Parathyroid adenoma (tissue), 2 donors: ENCODE results near the gene TPD52L1.

Experiments used
- H2AFZ ChIP-seq: fragments of 300-600 bp; sonication (generic); one replicate; pipeline ENCODE4 v1.7.0; 2017; ENCODE audit warnings: antibody characterized with exemption, mild to moderate bottlenecking
- H3K27ac ChIP-seq: fragments of 300-600 bp; sonication (generic); one replicate; pipeline ENCODE4 v1.7.0; 2017
- H3K27me3 ChIP-seq: fragments of 300-600 bp; sonication (generic); one replicate; pipeline ENCODE4 v1.7.0; 2017; ENCODE audit warnings: low read length; ENCODE audit not compliant: control insufficient read depth, insufficient read depth
- H3K36me3 ChIP-seq: fragments of 300-600 bp; sonication (generic); one replicate; pipeline ENCODE4 v1.7.0; 2017; ENCODE audit warnings: low read length; ENCODE audit not compliant: control insufficient read depth, insufficient read depth
- H3K4me1 ChIP-seq: fragments of 300-600 bp; sonication (generic); one replicate; pipeline ENCODE4 v1.7.0; 2017; ENCODE audit warnings: control low read depth
- H3K4me2 ChIP-seq: fragments of 300-600 bp; sonication (generic); one replicate; pipeline ENCODE4 v1.7.0; 2017; ENCODE audit warnings: low read length
- H3K4me3 ChIP-seq: fragments of 300-600 bp; sonication (generic); one replicate; pipeline ENCODE4 v1.7.0; 2017; ENCODE audit warnings: low read depth, low read length
- H3K79me2 ChIP-seq: fragments of 300-600 bp; sonication (generic); one replicate; pipeline ENCODE4 v1.7.0; 2017; ENCODE audit warnings: control low read depth
- H3K9ac ChIP-seq: fragments of 300-600 bp; sonication (generic); one replicate; pipeline ENCODE4 v1.7.0; 2017; ENCODE audit warnings: mild to moderate bottlenecking
- H3K9me3 ChIP-seq: fragments of 300-600 bp; sonication (generic); one replicate; pipeline ENCODE4 v1.7.0; 2017; ENCODE audit warnings: low read length; ENCODE audit not compliant: control insufficient read depth
- TF ChIP-seq, protein P1 (sequence below): fragments of 300-600 bp; sonication (generic); IDR thresholded peaks from one replicate; pipeline ENCODE4 v1.7.0; 2017; ENCODE audit warnings: antibody characterized with exemption, mild to moderate bottlenecking
- donor health status: primary hyperparathyroidism.

Gene TPD52L1

GRCh38 chr6:125294925-125295324 lies 141.4 kb downstream of the TPD52L1 start:
- Histone ChIP-seq H3K9me3 (no peaks in the 10 kb centered on the region), H3K36me3 (no peaks in the 10 kb centered on the region), H3K27me3 (no peaks in the 10 kb centered on the region), H3K4me3 (no peak overlapping the region), H3K9ac (no peak overlapping the region), H2AFZ (no peak overlapping the region), H3K4me1 (peaks cover 9% of the 10 kb centered on the region), H3K27ac (no peak overlapping the region), H3K4me2 (no peak overlapping the region), H3K79me2 (peaks cover 2% of the 10 kb centered on the region)
- TF ChIP-seq, protein P1, sequence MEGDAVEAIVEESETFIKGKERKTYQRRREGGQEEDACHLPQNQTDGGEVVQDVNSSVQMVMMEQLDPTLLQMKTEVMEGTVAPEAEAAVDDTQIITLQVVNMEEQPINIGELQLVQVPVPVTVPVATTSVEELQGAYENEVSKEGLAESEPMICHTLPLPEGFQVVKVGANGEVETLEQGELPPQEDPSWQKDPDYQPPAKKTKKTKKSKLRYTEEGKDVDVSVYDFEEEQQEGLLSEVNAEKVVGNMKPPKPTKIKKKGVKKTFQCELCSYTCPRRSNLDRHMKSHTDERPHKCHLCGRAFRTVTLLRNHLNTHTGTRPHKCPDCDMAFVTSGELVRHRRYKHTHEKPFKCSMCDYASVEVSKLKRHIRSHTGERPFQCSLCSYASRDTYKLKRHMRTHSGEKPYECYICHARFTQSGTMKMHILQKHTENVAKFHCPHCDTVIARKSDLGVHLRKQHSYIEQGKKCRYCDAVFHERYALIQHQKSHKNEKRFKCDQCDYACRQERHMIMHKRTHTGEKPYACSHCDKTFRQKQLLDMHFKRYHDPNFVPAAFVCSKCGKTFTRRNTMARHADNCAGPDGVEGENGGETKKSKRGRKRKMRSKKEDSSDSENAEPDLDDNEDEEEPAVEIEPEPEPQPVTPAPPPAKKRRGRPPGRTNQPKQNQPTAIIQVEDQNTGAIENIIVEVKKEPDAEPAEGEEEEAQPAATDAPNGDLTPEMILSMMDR, result no peak

- Histone ChIP-seq H3K36me3 (no peaks in the 10 kb centered on the region), H3K27ac (no peak overlapping the region), H3K4me2 (no peak overlapping the region), H2AFZ (no peak overlapping the region), H3K9me3 (no peaks in the 10 kb centered on the region), H3K4me3 (no peak overlapping the region), H3K4me1 (peaks cover 9% of the 10 kb centered on the region), H3K9ac (no peak overlapping the region), H3K79me2 (peaks cover 2% of the 10 kb centered on the region), H3K27me3 (no peaks in the 10 kb centered on the region)
- TF ChIP-seq, protein P1, result no peak
Measured at GRCh38 chr6:125296471-125296870, 142.9 kb downstream of the TPD52L1 start.

DNA sequence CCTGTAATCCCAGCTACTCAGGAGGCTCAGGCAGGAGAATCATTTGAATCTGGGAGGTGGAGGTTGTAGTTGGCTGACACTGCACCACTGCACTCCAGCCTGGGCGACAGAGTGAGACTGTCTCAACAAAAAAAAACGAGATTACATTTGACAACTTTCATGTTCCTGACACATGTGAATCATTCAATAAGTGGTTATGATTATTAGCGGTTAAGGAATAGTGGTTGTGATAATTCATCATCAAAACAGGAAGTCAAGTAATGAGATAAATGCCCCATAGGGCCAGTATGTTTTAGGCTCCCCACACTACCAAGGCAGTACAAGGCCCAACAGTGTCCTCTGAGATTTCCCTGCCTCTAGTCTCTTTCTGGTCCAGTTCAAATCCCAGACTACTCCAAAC lies 145.7 kb downstream of the TPD52L1 start:
- Histone ChIP-seq H3K4me1 (peaks cover 9% of the 10 kb centered on the region), H3K4me3 (no peak overlapping the region), H3K4me2 (no peak overlapping the region), H3K79me2 (peaks cover 2% of the 10 kb centered on the region), H2AFZ (no peak overlapping the region), H3K36me3 (no peaks in the 10 kb centered on the region), H3K9me3 (no peaks in the 10 kb centered on the region), H3K9ac (no peak overlapping the region), H3K27ac (no peak overlapping the region), H3K27me3 (no peaks in the 10 kb centered on the region)
- TF ChIP-seq, protein P1, result no peak

DNA sequence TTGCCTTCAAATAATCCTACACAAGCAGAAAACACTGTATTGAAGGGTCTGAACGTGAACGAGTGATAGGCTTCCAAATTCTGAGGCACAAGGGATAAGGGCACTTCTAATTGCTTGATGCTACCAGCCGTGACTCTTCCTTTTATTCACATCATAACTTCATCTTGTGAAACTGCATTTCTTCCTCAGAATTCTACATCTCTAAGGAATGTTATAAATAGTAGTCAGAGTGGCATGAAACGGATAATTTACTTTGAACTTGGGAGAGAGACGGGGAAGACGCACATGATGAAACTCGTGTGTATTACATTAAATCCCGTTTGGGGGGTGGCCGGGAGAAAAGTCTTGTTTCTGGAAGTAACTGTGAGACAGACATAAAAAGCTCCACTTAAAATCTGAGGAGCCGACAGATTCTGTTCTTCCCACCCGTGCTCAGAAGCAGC lies 147.4 kb downstream of the TPD52L1 start:
- Histone ChIP-seq H3K4me2 (peak overlapping the region; percentile 86), H2AFZ (peak overlapping the region; percentile 97), H3K4me1 (no peaks in the 10 kb centered on the region), H3K27me3 (no peaks in the 10 kb centered on the region), H3K27ac (peak overlapping the region; percentile 87), H3K4me3 (peak overlapping the region; percentile 83), H3K36me3 (no peaks in the 10 kb centered on the region), H3K79me2 (peaks cover 2% of the 10 kb centered on the region), H3K9ac (peak overlapping the region; percentile 82), H3K9me3 (no peaks in the 10 kb centered on the region)
- TF ChIP-seq, protein P1, result no peak
